ENCODE data around the gene ELL3. TPM values are rescaled to one million over a fixed set of nuclear protein-coding genes. Genes with fewer than 3 reads are reported as not detected.

The ELL3 gene
- total and polyA plus RNA-seq, 9 donors: 2.2 to 7.2 (median 4.9) TPM

- Histone ChIP-seq H3K36me3 (no peaks in the 10 kb centered on the region), H3K4me1 (ENCODE audit: insufficient read depth) (peaks cover 16% of the 10 kb centered on the region), H3K27me3 (no peaks in the 10 kb centered on the region), H3K9me3 (no peaks in the 10 kb centered on the region), H3K27ac (no peak overlapping the region), H3K4me3 (no peak overlapping the region)
- intact Hi-C loops (cut with DNase I): no loop called here
- no peak for DNase-seq
- 89 to 92% (median 89%) methylated on average over 2 of the region's 2 CpGs for WGBS, 3 donors
- TF ChIP-seq CTCF (IDR thresholded peaks at IDR 0.05): no peak
- no peak for TF ChIP-seq POLR2A (IDR thresholded peaks at IDR 0.05)
- no peak for TF ChIP-seq EP300 (IDR thresholded peaks at IDR 0.05)
Measured at GRCh38 chr15:43795197-43795596, 18.4 kb upstream of the ELL3 start.

- no peaks in the 10 kb centered on the region for H3K9me3 ChIP-seq
- H3K4me1 ChIP-seq (ENCODE audit: insufficient read depth): peaks cover 10% of the 10 kb centered on the region
- intact Hi-C loops (cut with DNase I): no loop called here
- 73 to 86% (median 81%) methylated on average over 9 of the region's 9 CpGs for WGBS, 3 donors
- no peaks in the 10 kb centered on the region for H3K27me3 ChIP-seq
- no peak overlapping the region for H3K27ac ChIP-seq
- H3K36me3 ChIP-seq: no peaks in the 10 kb centered on the region
- DNase-seq: no peak
- H3K4me3 ChIP-seq: no peak overlapping the region
- TF ChIP-seq CTCF (IDR thresholded peaks at IDR 0.05): no peak
- TF ChIP-seq POLR2A (IDR thresholded peaks at IDR 0.05): no peak
- no peak for TF ChIP-seq EP300 (IDR thresholded peaks at IDR 0.05)
Measured at GRCh38 chr15:43794269-43795037, 17.7 kb upstream of the ELL3 start.

- intact Hi-C loops (cut with DNase I): no loop called here
- Histone ChIP-seq H3K4me1 (ENCODE audit: insufficient read depth) (peaks cover 10% of the 10 kb centered on the region), H3K27ac (no peak overlapping the region), H3K9me3 (no peaks in the 10 kb centered on the region), H3K4me3 (peak overlapping the region; percentile 94), H3K27me3 (no peaks in the 10 kb centered on the region), H3K36me3 (no peaks in the 10 kb centered on the region)
- peak in 1 of 5 donors; percentile 41 for DNase-seq
- WGBS, 3 donors: 79 to 86% (median 85%) methylated on average over 10 of the region's 10 CpGs
- TF ChIP-seq CTCF (IDR thresholded peaks at IDR 0.05): no peak
Measured at GRCh38 chr15:43793647-43794046, 16.9 kb upstream of the ELL3 start.

- TF ChIP-seq EP300 (IDR thresholded peaks at IDR 0.05): no peak
- no peak for TF ChIP-seq CTCF (IDR thresholded peaks at IDR 0.05)
- TF ChIP-seq POLR2A (IDR thresholded peaks at IDR 0.05): no peak
- Histone ChIP-seq H3K27me3 (no peaks in the 10 kb centered on the region), H3K4me3 (peak overlapping the region; percentile 94), H3K27ac (peak overlapping the region; percentile 54 to 91), H3K36me3 (no peaks in the 10 kb centered on the region), H3K4me1 (ENCODE audit: insufficient read depth) (peaks cover 10% of the 10 kb centered on the region), H3K9me3 (no peaks in the 10 kb centered on the region)
- intact Hi-C loops (cut with DNase I): no loop called here
- whole genome bisulfite sequencing, 3 donors: 0 to 1% (median 1%) methylated on average over 33 of the region's 33 CpGs
- DNase-seq: peak in 3 of 5 donors; percentile 14 to 50 (median 36)
Measured at GRCh38 chr15:43792761-43793476, 16.2 kb upstream of the ELL3 start.

Data from ovary (tissue), 9 donors.